ENCODE measurements around the gene EPS8L2.

GRCh38 chr11:679271-680207 lies 26.5 kb upstream of the EPS8L2 start:
- TF ChIP-seq CTCF (IDR thresholded peaks at IDR 0.05) (no peak), EP300 (IDR thresholded peaks at IDR 0.05; ENCODE audit: low read depth) (no peak), POLR2A (IDR thresholded peaks at IDR 0.05) (no peak)
